OCI-LY7 (cell line): Measurements from ENCODE around the gene PRSS38.

ENCODE experiments used
- EZH2phosphoT487 ChIP-seq: fragments of 200-600 bp; sonication (generic); IDR thresholded peaks from 2 replicates; pipeline ENCODE4 v1.6.1; 2018; ENCODE audit warnings: low read depth, borderline replicate concordance, mild to moderate bottlenecking, mixed run types, antibody characterized with exemption, low read length, moderate library complexity, mixed read lengths
- TF ChIP-seq, protein P1 (sequence below): fragments of 200-600 bp; sonication (generic); conservative IDR thresholded peaks from 2 replicates; pipeline ENCODE4 v1.5.1; 2014; ENCODE audit warnings: mild to moderate bottlenecking, antibody characterized with exemption, low read length, moderate library complexity, mixed read lengths

DNA sequence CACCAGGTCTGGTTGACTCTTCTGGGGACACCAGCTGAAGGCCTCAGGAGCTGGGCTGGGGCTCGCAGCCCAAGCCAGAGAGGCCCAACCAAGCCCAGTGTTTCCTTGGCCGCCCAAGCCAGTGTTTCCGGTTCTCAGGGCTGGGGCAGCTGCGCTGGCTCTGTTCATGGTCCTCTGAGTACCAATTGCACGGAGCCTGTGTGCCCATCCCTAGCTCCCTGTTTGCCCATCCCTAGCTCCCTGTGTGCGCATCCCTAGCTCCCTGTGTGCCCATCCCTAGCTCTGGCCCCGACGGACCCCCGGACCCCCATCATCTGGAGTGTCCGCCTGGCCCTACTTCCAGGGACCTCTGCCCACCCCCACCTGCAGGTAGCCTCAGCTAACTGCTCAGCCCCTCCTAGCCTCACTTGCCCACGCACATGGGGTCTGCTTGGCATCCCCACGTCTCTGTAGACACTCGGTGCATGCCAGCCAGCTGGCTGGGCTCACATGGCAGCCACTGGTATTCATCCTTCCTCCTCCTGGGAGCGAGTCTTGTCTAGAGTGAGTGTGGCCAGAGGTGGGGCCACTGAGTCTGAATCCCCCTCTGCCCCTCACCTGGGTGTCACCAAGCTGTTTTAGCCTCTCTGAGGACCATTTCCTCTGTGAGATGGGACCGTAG is 68.3 kb downstream of the PRSS38 start:
- TF ChIP-seq, protein P1, sequence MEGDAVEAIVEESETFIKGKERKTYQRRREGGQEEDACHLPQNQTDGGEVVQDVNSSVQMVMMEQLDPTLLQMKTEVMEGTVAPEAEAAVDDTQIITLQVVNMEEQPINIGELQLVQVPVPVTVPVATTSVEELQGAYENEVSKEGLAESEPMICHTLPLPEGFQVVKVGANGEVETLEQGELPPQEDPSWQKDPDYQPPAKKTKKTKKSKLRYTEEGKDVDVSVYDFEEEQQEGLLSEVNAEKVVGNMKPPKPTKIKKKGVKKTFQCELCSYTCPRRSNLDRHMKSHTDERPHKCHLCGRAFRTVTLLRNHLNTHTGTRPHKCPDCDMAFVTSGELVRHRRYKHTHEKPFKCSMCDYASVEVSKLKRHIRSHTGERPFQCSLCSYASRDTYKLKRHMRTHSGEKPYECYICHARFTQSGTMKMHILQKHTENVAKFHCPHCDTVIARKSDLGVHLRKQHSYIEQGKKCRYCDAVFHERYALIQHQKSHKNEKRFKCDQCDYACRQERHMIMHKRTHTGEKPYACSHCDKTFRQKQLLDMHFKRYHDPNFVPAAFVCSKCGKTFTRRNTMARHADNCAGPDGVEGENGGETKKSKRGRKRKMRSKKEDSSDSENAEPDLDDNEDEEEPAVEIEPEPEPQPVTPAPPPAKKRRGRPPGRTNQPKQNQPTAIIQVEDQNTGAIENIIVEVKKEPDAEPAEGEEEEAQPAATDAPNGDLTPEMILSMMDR: no peak
- TF ChIP-seq EZH2phosphoT487: no peak
